NCI-H2171 (cell line): ENCODE results near the gene STXBP6.
"Not testable (repeated sequence)": the region's sequence is repeated elsewhere in the genome, so short reads cannot be mapped to it uniquely, and the experiment has no call there.

Experiments used
- DNase-seq: peaks from one replicate; lab custom pipeline; 2025; lab: John Stamatoyannopoulos, UW

STXBP6 gene

DNA sequence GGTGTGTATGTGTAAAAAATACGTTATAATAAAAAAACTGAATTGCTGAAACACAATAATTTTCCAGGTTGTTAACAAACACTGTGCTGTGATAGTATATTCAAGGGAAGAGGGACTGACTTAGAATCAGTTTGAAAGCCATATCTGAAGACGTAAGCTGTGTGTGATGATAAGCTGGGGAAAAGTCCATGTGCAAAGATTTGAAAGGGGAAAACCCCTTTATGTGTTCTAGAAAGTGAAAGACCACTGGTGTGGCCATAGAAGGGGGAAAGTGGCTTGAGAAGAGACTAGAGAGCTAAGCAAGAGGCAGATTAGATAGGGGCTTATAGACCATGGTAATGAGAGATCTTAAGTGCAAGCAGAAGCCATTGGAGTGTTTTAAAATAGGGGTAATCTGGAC lies 220.1 kb downstream of the STXBP6 start:
- DNase-seq: no peak

DNA sequence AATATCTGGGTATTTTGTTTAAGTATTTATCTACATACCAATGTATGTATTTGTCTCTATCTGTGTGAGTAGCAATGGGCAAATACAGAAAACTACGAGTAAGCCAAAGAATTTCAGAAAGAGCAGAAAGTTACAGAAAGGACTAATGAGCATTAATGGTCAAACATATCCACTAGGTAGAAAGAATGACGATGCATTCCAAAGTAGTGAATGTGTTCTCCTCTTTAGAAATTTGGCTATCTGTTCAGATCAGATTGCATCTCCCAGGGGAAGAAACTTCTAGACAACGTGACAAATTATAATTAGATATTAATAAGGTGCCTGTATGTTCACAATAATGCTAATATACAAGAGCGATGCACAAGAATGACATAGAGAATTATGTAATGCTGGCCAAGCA lies 221.5 kb downstream of the STXBP6 start:
- no peak for DNase-seq

- no peak for DNase-seq
Observed at GRCh38 chr14:24826390-24826789, 223.6 kb downstream of the STXBP6 start.

- DNase-seq: no peak
Observed at GRCh38 chr14:24820616-24821015, 229.3 kb downstream of the STXBP6 start.

GRCh38 chr14:24818823-24819341 lies 231.1 kb downstream of the STXBP6 start:
- no peak for DNase-seq

GRCh38 chr14:24818058-24818822 lies 231.7 kb downstream of the STXBP6 start:
- DNase-seq: no peak

GRCh38 chr14:24817212-24818057 lies 232.5 kb downstream of the STXBP6 start:
- DNase-seq: no peak

DNA sequence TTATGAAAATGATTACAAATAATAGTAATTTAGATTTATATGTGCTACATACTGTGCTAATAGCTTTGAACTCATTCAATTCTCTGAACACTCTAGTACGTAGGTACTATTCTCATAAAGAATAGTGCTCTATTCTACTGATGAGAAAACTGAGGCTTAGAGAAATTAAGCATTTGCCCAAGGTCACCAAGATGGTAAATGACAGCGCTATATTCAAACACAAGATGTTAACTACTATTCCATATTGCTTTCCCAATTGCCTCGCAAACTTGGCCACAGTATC lies 233.1 kb downstream of the STXBP6 start:
- DNase-seq: no peak

DNA sequence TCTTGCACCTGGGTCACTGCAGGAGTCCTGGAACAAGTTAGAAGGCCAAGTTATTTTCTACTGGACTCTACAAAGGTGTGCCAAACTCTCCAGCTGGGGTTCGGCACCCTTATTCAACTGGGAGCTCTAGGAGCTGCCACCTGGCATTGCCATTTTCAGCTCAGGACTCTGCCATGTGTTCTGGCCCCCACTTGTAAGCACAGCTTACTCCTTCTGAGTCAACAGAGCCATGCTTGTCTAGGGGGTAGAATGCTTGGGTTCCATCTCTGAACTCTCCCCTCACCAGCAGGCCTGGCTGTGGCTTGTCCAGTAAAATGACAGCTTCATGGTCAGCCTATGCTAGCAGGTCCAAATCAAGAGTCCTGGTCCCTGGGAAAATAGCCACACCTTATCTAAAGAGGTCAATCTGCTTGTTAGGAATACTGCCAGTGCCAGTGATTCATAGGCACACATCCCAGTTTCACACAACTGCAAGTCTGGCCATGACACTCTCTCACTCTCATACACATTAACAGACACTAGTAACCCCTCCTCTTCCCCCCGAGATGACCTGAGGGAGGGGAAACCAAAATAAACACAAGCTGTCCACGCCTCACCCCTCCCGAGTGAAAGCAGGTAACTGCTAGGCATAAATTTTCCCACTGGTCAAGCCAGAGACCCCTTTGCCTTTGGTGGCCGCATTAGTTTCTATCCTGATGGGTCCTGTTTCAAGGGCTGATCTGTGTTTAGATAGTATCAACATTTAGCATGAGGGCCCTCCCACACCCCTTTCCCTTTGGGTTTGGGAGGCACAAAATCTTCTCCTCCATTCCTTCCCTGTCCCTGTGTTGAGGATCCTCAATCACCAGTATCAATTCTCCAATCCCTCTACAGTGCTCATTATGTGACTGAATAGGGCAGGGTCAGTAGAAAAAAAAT lies 233.7 kb downstream of the STXBP6 start:
- DNase-seq: no peak

- no peak for DNase-seq
Observed at GRCh38 chr14:24815543-24815942, 234.4 kb downstream of the STXBP6 start.

- DNase-seq: no peak
Observed at GRCh38 chr14:24814944-24815343, 235.0 kb downstream of the STXBP6 start.

DNA sequence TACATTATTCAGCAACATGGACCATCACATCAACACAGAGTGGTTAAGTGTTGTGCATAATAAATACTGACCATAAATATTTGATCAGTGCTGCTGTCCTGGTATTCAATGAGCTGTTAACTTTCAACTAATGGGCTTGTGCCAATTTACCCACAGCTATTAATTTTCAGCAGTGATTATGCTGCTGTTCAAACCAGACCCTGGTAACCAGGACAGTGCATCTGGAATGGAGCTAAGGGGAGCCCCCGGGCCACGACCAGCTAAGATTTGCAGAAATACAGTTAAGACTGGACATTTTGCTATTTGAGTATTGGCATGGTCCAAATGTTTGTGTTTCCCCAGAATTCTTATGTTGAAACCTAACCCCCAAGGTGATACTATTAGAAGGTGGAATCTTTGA lies 235.6 kb downstream of the STXBP6 start:
- no peak for DNase-seq

GRCh38 chr14:24813819-24814259 lies 236.1 kb downstream of the STXBP6 start:
- no peak for DNase-seq

DNA sequence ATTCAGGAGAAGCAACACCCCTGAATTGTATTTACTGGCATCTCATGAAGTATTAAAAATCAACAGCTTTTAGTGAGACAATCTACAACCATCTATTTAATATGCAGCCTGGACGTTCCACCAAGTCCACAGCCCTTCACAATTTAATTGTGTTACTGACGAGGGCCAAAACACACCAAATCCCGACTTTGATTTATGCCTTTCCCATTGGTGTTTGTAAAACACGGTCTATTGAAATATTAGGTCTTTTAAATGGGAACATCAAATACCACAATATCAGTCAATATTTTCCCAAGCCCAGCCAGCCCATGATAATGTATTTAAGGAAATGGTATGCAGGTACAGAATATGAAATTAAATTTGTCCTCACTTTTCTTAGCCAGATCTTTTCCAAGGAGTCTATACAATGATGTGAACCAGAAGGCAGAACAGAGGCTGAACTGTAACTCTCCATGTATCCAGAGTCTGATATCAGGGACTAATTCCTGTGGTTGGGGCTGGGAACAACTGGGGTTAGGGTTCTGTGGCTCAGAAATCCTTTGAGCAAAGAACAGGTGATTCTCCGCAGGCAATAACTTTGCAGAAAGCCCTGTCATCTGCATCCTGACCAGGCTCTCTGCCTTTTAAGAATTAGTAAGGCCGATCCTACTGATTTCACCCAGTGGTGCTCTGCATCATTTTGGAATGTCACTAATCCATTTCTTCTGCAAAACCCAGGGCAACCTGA lies 236.7 kb downstream of the STXBP6 start:
- DNase-seq: no peak

- no peak for DNase-seq
Observed at GRCh38 chr14:24809135-24809534, 240.8 kb downstream of the STXBP6 start.

DNA sequence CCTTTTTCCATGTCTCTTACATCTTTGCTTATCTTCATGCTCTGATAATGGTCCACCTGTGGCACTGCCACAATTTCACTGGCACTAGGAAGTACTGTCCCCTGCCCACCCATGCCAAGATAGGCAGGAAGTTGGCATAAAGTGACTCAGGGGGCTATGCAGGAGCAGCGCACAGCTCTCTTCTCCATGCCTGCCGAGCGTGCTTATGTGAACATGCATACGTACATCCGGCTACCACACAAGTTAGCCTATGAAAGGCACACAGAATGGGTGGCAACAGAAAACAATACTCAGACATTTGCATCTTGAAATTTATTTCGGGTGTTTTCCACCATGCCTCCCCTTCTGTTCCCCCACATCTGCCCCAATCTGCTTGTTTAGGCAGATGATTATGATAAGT lies 241.5 kb downstream of the STXBP6 start:
- no peak for DNase-seq

DNA sequence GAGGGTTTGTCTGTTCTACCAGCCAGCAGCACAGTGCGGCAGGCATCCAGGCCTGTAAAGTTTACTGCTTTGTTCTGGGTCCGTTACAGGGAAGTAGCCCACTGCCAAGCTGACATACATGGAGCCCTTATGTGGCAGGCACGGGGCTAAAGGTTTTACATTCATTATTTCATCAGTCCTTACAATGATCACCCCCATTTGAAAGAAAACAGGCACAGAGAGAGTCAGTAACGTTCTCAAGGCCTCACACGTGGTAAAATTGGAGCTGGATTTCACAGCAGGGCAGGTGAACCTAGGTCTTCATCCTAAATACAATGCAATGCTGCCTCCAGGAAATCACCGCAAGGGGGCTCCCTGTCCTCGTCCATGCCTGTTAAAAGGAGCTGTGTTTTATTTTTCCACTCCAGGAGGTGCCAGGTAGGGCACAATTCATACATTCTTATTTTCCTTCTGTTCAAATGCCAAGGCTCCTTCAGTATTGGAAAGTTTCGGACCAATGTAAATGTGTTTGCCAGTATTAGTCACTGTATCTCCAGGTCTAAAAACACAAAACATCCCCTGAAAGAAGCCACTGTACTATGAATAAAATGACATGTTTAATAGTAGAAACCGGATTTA lies 243.8 kb downstream of the STXBP6 start:
- peak; percentile 8 for DNase-seq

- DNase-seq: no peak
Observed at GRCh38 chr14:24804552-24805212, 245.3 kb downstream of the STXBP6 start.

DNA sequence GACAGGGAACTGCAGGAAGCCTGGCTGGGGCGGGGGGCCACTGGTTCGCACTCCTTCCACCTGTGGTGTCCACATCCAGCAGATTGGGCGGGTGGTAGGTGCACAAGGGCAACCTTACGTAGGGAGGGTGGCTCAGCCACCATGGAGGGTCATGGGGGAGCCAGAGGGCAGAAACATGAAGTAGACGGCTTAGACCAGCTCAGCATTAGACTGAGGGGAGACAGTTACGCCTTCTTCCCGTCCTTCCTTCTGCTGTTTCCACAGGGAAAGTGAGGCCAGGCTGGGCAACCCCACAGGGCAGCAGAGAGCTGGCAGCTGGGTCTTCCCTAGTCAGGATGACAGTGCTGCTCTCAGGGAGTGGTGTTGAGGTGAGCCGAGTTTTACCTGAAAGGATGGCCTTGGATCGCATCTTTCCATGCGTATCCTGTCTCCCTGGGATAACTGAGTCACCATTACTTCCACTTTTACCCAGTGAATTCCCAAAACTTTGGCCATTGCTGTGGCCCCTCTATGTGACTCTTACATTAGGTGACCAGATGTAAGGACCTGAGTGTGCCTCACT lies 245.9 kb downstream of the STXBP6 start:
- no peak for DNase-seq

- DNase-seq: not testable (repeated sequence)
Observed at GRCh38 chr14:24803426-24803825, 246.5 kb downstream of the STXBP6 start.
